ENCODE results near the gene C1orf226.

C1orf226 gene

DNA sequence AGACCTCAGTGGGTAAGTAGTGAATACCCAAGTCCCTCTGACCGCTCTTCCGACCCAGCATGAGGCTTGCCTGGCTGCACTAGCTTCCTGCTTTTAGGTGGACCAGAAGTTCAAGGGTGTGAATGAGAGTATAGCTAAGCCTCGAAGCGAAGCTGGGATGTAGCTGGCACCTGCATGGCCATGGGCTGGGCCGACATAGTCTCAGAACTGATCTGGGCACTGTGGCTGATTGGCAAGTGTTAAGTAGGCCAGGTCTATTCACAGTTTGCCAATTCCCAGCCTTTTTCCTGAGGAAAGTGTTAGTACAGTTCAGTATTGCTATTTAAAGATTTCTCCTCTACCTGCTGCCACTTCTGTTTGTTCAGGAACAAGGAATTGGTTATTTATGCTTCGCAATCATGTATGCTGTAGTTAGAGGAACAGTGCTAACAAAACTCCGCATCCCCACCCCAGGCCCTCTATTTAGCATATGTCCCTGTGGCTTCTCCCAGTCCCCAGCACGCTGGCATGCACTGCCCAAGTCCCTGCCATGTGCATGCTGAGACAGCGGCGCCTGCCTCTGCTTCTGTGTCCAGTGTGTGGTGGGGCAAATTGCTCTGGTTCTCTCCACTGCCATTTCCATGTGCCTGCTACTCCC, 21.2 kb upstream of the C1orf226 start:
- DNase-seq (no peak), ATAC-seq (no peak)
- Mint-ChIP-seq H3K27me3 (peaks cover 29% of the 10 kb centered on the region), H3K4me1 (no peaks in the 10 kb centered on the region), H3K9me3 (no peaks in the 10 kb centered on the region), H3K4me3 (no peak overlapping the region), H3K27ac (no peak overlapping the region)

DNA sequence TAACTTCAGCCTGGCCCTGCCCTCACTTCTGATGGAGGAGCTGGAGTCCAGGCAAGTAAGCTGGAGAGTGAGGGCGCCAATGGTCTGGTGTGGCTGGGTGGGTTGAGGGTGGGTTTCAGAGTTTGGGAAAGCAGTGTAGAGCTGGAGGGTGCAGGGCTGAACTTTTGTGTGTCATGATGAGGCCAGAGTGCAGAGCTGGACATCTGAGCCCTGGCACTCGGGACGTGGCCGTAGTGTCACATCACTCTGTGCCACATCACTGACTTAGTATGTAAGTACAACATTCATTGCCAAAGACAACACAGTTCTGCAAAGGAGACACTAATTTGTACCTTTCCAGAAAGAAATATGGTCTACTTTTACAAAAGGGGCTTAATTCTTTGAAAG, 20.7 kb upstream of the C1orf226 start:
- ATAC-seq (no peak), DNase-seq (no peak)
- Mint-ChIP-seq H3K27me3 (peaks cover 29% of the 10 kb centered on the region), H3K4me3 (no peak overlapping the region), H3K27ac (no peak overlapping the region), H3K4me1 (no peaks in the 10 kb centered on the region), H3K9me3 (no peaks in the 10 kb centered on the region)

DNA sequence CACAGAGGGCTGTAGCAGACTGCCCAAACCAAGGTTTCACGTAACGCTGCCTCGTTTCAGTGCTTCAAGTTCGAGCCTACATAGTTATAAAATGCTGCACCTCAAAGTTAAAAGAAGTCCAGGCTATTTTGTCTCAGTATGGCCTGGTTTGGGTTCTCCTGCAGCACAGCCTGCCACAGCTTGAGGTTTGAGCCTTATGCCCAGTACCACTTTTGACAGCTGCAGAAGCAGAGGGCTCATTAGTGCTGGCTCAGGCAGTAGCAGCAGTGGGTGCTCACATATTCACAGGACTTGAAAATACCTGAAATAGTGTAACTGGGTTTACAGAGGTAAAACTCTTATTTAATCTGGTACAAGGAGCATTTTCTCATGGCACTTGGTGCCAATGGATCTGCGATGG, 20.2 kb upstream of the C1orf226 start:
- Mint-ChIP-seq H3K4me3 (no peak overlapping the region), H3K27ac (no peak overlapping the region)

DNA sequence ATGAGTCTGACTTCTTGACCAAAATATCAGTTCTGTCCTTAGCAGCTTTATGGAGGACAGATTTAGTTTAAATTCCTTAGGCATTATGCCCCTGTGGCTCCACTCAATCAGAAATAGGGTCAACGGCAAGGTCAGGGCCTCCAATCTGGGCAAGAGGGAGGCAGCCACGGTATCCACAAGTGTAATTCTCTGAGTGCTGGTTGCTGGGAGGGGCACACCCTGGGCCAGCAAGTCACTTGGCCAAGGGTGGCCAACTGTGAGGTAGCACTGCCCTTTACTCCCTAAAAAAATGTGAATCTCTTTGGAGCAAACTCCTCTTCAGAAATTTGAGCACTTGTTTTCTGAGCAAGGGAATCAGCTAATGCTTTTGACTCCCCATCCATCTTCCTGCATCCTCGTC, 17.7 kb upstream of the C1orf226 start:
- no peak overlapping the region for H3K4me3 Mint-ChIP-seq
- H3K27me3 Mint-ChIP-seq, result peaks cover 14% of the 10 kb centered on the region
- DNase-seq (no peak), ATAC-seq (no peak)
- no peaks in the 10 kb centered on the region for H3K9me3 Mint-ChIP-seq
- H3K4me1 Mint-ChIP-seq, result no peaks in the 10 kb centered on the region
- no peak overlapping the region for H3K27ac Mint-ChIP-seq

More for the DNA sequence above, 20.2 kb upstream of the C1orf226 start:
- no peak for ATAC-seq
- no peak for DNase-seq
- no peaks in the 10 kb centered on the region for H3K9me3 Mint-ChIP-seq
- peaks cover 29% of the 10 kb centered on the region for H3K27me3 Mint-ChIP-seq
- no peaks in the 10 kb centered on the region for H3K4me1 Mint-ChIP-seq

DNA sequence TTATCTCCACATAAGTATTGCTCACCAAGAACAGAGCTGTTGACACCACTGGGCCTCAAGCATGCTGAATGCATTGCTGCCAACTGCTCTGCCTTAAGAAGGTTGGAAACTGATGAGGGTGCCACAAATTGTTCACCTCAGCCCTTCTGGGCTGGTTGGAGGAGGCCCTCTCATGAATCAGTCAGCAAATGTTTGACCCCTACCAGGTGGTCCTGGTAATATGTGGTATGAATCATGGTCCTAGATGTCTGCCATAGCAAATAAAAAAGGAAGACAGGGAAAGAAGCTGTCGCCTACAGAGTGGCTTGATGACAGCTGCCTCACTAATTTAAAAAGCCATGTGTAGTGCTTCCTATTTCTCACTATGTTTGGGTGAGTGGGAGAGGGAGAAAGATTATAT, 17.0 kb upstream of the C1orf226 start:
- DNase-seq, result no peak
- H3K27me3 Mint-ChIP-seq, result peaks cover 14% of the 10 kb centered on the region
- no peak for ATAC-seq
- H3K27ac Mint-ChIP-seq, result peak overlapping the region in 1 of 2 donors; percentile 35
- no peaks in the 10 kb centered on the region for H3K9me3 Mint-ChIP-seq
- H3K4me1 Mint-ChIP-seq, result no peaks in the 10 kb centered on the region
- H3K4me3 Mint-ChIP-seq, result no peak overlapping the region

DNA sequence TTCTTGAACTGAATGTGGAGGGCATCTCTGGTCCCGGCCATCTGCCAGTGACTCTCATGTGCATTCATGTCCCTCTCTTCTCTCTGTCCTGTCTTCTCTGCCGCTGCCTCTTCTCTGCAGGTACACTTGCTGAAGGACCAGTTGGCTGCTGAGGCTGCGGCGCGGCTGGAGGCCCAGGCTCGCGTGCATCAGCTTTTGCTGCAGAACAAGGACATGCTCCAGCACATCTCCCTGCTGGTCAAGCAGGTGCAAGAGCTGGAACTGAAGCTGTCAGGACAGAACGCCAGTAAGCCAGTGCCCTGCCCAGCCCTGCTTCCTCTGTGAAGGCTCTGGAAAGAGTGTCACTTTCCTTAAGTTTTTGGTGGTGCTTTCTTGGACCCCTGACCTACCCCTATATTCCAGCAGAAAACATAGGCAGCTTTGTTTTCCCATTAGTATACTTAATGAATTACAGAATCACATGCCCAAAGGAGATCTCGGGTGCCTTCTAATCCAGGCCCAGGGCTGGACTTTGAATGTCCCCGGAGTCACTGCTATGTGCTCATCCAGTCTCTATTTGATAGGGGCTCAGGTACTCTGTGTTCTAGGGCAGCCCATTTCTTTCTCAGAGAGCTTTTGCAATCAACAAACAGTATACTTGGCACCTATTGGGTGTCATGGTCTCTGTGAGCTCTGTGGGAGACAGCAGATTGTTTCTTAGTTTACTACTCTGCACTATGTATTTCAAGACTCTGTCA, 16.1 kb upstream of the C1orf226 start:
- Mint-ChIP-seq H3K27ac (no peak overlapping the region), H3K9me3 (no peaks in the 10 kb centered on the region), H3K4me3 (no peak overlapping the region), H3K4me1 (no peaks in the 10 kb centered on the region), H3K27me3 (peaks cover 14% of the 10 kb centered on the region)
- DNase-seq (no peak), ATAC-seq (no peak)

DNA sequence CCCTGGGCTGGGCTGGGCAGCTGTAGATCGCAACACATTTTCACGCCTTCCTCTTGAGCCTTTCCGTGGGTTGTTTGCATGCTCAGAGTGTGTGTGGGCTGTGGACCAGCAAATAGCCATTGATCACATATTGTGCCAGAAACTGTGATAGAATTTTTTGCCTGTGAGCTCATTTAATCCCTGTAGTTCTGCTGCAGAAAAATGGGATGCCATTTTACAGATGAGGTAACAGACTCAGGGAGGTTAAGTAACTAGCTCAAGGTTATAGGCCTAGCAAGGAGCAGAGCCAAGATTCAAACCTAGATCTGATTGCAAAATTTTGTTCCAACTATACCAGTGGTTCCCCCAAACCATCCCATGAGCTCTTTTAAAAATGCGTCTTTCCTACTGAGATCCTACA, 15.4 kb upstream of the C1orf226 start:
- no peaks in the 10 kb centered on the region for H3K4me1 Mint-ChIP-seq
- peaks cover 14% of the 10 kb centered on the region for H3K27me3 Mint-ChIP-seq
- ATAC-seq (no peak), DNase-seq (no peak)
- no peak overlapping the region for H3K27ac Mint-ChIP-seq
- H3K9me3 Mint-ChIP-seq, result no peaks in the 10 kb centered on the region
- H3K4me3 Mint-ChIP-seq, result no peak overlapping the region

DNA sequence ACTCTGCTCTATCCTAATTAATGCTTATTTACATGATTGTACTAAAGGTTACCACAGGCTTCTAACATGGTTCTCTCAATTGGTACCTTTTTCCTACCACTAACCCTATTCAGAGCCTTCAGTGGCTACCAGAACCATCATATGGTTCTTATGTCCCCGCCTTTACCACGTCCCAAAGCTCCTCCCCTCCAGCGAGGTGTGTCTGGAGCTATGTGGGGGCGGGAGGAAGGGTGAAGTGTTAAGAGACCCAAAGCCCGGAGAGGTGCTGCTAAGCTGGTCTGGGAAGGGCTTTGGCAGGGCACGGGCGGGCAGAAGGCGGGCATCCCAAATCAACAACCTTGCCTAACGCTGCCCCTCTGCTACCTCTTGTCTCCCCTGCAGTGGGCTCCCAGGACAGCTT, 14.9 kb upstream of the C1orf226 start:
- Mint-ChIP-seq H3K4me1 (no peaks in the 10 kb centered on the region), H3K4me3 (peak overlapping the region in 1 of 2 donors; percentile 49), H3K9me3 (no peaks in the 10 kb centered on the region), H3K27me3 (peaks cover 14% of the 10 kb centered on the region), H3K27ac (no peak overlapping the region)
- DNase-seq, result no peak
- peak; percentile 10 for ATAC-seq

DNA sequence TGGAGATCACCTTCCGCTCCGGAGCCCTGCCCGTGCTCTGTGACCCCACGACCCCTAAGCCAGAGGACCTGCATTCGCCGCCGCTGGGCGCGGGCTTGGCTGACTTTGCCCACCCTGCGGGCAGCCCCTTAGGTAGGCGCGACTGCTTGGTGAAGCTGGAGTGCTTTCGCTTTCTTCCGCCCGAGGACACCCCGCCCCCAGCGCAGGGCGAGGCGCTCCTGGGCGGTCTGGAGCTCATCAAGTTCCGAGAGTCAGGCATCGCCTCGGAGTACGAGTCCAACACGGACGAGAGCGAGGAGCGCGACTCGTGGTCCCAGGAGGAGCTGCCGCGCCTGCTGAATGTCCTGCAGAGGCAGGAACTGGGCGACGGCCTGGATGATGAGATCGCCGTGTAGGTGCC, 14.5 kb upstream of the C1orf226 start:
- no peak overlapping the region for H3K27ac Mint-ChIP-seq
- ATAC-seq, result no peak
- H3K27me3 Mint-ChIP-seq, result peaks cover 14% of the 10 kb centered on the region
- peak overlapping the region in 1 of 2 donors; percentile 49 for H3K4me3 Mint-ChIP-seq
- no peak for DNase-seq
- H3K4me1 Mint-ChIP-seq, result no peaks in the 10 kb centered on the region
- H3K9me3 Mint-ChIP-seq, result no peaks in the 10 kb centered on the region

DNA sequence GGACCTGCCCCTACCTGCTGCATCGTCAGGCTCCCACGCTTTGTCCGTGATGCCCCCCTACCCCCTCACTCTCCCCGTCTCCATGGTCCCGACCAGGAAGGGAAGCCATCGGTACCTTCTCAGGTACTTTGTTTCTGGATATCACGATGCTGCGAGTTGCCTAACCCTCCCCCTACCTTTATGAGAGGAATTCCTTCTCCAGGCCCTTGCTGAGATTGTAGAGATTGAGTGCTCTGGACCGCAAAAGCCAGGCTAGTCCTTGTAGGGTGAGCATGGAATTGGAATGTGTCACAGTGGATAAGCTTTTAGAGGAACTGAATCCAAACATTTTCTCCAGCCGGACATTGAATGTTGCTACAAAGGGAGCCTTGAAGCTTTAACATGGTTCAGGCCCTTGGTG, 13.8 kb upstream of the C1orf226 start:
- Mint-ChIP-seq H3K27ac (no peak overlapping the region), H3K9me3 (no peaks in the 10 kb centered on the region), H3K4me3 (no peak overlapping the region), H3K4me1 (no peaks in the 10 kb centered on the region), H3K27me3 (peaks cover 14% of the 10 kb centered on the region)
- DNase-seq (no peak), ATAC-seq (no peak)

DNA sequence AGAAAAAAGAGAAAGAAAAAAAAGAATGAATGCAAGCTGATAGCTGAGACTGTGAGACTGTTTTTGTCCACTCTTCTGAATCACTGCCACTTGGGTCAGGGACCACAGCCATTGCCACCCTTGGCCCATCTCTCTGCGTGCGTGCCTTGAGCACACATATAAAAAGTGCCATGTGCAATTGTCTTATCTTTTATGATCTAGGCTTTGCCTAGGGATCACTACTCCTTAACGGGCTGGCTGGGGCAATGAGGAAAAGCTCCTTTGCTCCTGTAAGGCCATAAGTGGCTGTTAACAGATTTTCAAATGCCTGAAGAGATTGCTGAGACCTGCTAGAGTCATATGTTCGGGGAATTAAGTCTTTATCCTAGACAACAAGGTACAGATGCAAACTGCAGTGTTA, 13.1 kb upstream of the C1orf226 start:
- H3K9me3 Mint-ChIP-seq, result no peaks in the 10 kb centered on the region
- no peak for ATAC-seq
- no peak overlapping the region for H3K27ac Mint-ChIP-seq
- H3K4me3 Mint-ChIP-seq, result no peak overlapping the region
- H3K27me3 Mint-ChIP-seq, result peaks cover 11% of the 10 kb centered on the region
- DNase-seq, result no peak
- H3K4me1 Mint-ChIP-seq, result no peaks in the 10 kb centered on the region

DNA sequence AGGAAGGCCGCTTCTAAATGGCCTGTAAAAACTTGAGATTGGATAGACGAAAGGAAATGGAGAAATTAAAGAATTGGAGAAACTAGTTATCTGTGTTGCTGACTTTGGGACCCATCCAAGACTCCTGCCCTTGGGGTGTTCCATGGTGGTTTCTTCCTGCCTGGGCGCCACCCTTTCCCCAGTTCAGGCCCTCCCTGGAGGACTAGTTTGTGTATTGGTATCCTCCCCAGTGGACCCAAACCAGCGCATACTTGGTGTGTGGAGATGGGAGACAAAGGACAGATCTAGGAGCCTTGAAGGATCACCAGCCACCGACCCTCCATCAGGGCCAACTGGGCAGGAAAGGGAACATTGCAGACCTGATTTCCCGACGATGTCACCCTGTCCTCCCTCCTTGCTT, 12.0 kb upstream of the C1orf226 start:
- DNase-seq (no peak), ATAC-seq (no peak)
- Mint-ChIP-seq H3K4me3 (no peak overlapping the region), H3K27me3 (no peaks in the 10 kb centered on the region), H3K9me3 (no peaks in the 10 kb centered on the region), H3K4me1 (no peaks in the 10 kb centered on the region), H3K27ac (no peak overlapping the region)

DNA sequence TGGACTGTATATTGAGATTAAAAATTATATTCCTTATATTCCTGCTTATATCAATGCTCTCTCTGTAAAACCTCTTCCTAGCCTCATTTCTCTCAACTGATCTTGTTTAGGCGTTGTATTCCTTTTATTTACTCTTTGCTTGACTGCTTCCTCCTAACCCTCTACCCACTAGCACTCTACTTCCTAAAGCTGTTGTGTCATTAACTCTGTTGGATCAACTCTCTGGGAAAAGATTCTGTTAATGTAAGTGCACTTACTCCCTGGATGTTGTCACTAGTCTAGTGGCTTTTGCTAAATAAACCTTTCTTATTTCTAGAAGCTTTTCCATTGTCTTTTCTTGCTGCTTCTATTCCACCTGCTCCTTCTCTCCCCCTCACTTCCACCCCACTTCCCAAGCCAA, 11.4 kb upstream of the C1orf226 start:
- Mint-ChIP-seq H3K4me3 (no peak overlapping the region), H3K4me1 (no peaks in the 10 kb centered on the region), H3K9me3 (no peaks in the 10 kb centered on the region), H3K27me3 (no peaks in the 10 kb centered on the region), H3K27ac (no peak overlapping the region)
- DNase-seq (no peak), ATAC-seq (no peak)

DNA sequence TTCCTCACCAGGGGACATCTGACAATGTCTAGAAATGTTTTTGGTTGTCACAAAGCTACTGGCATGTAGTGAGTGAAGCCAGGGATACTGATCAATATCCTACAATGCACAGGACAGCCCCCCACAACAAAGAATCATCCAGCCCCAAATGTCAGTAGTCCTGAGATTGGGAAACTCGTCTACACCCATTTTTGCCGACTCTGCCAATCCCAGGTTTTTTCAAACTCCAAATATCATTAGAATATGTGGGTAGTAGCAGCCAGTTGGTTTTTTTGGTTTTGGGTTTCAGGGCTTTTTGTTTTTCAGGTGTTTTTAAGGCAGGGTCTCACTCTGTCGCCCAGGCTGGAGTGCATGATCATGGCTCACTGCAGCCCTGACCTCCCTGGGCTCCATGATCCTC, 10.8 kb upstream of the C1orf226 start:
- H3K27me3 Mint-ChIP-seq, result no peaks in the 10 kb centered on the region
- no peak overlapping the region for H3K4me3 Mint-ChIP-seq
- H3K9me3 Mint-ChIP-seq, result no peaks in the 10 kb centered on the region
- H3K27ac Mint-ChIP-seq, result no peak overlapping the region
- ATAC-seq (no peak), DNase-seq (no peak)
- no peaks in the 10 kb centered on the region for H3K4me1 Mint-ChIP-seq

DNA sequence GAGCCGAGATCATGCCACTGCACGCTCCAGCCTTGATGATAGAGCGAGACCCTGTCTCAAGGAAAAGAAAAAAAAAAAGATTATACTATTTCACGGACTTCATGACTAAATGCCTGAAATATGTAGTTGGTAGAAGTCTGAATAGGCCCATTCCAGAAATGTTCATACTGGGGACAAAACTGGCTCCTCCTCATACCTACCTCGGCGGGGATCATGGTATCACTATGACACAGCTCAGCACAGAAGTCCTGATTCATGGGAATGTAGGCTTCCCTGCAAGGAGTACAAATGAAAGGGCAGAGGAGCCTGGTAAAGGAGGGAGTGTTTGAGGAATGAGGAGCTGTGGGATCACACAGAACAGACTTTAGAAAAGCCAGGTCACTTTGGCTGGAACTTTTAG, 9.9 kb upstream of the C1orf226 start:
- H3K9me3 Mint-ChIP-seq, result no peaks in the 10 kb centered on the region
- no peak overlapping the region for H3K27ac Mint-ChIP-seq
- no peak for ATAC-seq
- H3K4me3 Mint-ChIP-seq, result no peak overlapping the region
- DNase-seq, result no peak
- H3K4me1 Mint-ChIP-seq, result no peaks in the 10 kb centered on the region
- H3K27me3 Mint-ChIP-seq, result no peaks in the 10 kb centered on the region

DNA sequence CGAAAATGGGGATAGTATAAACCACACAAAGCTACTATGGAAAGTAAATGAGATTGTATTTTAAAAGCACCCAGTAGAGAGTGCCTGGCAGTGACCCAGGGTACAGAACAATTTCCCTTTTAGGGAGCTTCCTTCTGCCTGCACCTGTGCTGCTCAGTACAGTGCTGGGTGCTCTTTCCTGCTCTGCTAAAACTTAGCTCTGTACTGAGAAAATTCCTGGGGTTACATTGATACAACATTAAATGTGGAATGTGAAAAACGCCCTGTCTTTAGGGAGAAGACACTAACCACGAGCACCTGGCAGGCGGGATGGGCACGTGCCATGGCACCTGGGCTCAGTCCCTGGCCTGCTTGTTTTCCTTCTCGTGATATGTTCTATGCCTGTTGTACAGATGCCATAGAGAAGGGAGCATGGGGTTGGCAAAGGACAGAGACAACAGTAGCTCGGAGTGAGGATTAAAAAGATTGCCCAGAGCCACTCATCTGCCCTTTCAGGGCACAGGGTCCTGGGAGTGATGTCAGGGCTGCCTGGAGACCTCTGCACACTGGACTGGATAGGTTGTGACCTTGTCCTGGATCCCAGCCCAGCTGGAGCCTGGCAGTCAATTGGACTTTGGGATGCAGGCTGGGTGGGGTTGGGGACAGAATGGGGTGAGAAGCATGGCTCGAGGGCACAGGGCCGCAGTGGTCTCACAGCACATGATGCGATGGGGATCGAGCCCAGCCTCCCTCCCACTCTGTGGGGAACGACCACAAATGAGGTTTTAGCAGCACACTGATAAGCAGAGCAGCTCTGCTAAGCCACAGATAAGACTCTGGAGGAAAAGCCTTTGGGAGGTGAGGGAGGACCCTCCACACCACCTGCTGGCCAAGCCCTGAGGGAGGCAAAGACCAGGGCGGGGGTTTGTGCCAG, 9.1 kb upstream of the C1orf226 start:
- no peak overlapping the region for H3K4me3 Mint-ChIP-seq
- DNase-seq (no peak), ATAC-seq (peak; percentile 31)
- no peak overlapping the region for H3K27ac Mint-ChIP-seq
- H3K9me3 Mint-ChIP-seq, result no peaks in the 10 kb centered on the region
- H3K4me1 Mint-ChIP-seq, result no peaks in the 10 kb centered on the region
- no peaks in the 10 kb centered on the region for H3K27me3 Mint-ChIP-seq

Data from stimulated activated naive CD8-positive, alpha-beta T cell treated with anti-CD3 and anti-CD28 coated beads, Interleukin-15, amount 100 ng/mL, for 72 hours (primary cell).